ENCODE measurements around the gene ZNF19.

The ZNF19 gene

DNA sequence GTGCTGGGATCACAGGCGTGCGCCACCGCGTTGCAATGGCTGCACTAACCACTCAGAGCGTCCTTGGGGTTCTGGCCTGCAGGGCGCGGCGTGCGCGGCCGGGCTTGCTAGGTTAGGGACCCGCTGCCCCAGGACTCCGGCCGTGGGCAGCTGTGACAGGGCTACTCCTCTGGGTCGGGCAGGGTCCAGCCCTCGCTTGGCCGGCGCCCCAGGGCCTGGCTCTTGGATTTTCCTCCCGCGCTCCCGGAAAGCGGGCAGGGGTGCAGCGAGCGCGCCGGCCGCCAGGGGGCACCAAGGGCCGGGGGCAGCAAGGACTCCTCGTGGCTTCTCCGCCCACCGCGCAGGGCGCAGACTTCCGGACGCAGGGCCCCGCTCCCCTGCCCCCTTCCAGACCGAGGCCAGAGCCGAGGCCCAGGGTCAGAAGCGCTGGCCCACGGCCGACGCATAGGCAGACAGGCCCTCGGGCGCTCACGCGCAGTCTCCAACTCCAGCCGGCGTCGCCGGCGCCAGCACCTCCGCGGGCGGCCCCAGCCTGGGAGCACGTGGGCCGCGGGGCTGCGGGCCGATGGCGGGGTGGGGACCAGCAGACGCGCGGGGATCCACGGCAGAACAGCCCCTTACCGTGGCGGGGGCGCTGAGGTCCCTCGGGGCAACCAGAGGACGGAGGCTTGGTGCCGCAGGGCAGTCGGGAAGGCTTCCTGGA, 47.6 kb downstream of the ZNF19 start:
- no peak for DNase-seq (ENCODE audit: low read depth)

DNA sequence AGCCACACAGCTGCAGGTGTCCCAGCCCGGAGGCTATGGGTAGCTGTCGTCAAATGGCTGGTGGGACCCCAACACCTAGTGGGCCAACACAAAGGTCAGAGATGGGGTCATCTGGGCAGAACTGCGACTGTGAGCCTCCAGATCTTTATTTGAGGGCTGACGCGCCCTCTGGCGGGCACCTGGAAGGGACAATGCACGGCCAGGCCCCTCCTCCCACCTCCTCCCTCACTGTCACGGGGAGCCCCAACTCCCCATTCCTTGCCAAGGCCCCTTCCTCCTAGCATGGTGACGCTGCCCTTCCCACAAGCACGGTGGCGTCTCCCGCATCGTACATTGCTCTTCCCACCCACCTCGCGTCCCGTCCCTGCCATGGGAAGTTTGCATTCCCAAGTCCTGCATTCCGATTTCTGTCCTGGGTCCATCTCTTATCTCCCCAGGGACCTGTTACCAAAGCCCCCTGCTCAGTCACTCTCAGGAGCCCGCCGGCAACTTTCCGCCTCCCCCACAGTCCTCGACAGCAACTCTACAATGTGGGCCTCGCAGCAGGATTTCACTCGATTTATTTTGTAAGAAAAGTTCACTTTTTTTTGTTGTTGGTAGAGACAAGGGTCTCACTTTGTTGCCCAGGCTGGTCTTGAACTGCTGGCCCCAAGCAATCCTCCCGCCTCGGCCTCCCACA, 48.3 kb downstream of the ZNF19 start:
- no peak for DNase-seq (ENCODE audit: low read depth)

DNA sequence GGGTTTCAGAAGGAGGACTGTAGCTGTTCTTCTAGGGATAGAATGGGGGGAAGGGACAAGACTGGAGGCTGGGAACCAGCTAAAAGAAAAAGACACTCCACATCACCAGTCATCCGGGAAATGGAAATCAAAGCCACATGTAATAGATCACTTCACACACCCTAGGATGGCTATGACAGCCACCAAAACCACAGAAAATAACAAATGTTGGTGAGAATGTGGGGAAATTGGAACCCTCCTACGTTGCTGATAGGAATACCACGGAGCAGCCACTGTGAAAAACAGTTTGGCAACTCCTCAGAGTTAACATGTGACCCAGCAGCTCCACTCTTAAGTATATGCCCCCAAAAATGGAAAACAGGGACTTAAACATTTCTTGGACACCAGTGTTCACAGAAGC, 49.6 kb downstream of the ZNF19 start:
- no peak for DNase-seq (ENCODE audit: low read depth)

DNA sequence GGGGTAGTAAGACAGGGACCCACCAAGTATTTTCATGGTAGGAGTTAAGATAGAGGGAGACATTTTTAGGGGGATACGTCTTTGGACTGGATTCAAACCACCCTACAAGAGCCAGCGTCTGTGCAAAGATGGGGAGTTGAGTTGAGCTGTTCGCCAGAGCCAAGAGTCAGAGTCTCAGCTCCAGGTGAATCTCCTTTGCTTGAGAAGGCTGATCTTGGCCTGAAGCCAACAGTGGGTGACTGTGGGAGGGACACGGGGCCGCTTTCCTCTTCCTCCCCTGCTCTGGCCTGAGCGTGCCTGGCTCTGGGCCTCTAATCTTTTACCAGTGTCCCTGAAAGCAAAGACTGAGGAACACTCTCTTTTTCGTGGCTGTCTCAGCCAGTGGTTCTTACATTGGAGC, 52.7 kb downstream of the ZNF19 start:
- no peak for DNase-seq (ENCODE audit: low read depth)

DNA sequence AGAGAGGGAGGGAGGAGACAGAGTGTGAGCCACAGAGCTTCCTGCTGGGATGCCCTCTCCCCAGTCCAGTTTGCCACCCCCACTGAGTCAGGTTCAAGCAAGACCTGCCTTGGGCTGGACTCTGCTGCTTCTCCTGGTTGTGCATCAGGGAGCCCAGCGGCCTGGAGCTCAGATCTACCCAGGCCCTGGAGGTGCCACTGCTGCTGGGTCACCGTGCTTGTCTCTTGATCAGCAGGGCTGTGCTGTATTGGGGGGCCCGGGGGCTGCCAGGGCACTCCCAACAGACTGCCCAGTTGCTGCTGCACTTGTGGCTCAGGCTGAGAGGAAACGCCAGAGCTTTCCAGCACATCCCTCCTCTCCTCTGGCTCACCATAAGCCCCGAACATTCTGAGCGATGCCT, 56.2 kb downstream of the ZNF19 start:
- DNase-seq (ENCODE audit: low read depth): no peak

DNA sequence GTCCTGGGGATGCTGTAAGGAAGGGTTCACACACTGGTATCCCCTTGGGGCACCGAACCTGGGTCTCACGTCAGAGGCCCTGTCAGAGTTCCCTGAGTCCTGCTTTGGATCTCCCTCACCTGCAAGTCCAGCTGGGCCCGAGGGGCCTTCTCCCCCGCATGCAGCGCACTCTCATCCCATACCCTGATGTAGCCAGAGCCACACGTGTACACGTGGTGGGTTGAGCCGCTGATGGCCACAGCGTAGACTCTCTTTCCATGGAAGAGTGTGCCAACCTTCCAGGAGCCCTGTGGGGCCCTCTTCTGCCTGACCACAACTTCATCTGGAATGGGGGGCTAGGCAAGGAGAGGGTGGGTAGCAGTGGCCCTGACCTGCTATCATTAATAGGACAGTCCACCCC, 57.1 kb downstream of the ZNF19 start:
- DNase-seq (ENCODE audit: low read depth): no peak

DNA sequence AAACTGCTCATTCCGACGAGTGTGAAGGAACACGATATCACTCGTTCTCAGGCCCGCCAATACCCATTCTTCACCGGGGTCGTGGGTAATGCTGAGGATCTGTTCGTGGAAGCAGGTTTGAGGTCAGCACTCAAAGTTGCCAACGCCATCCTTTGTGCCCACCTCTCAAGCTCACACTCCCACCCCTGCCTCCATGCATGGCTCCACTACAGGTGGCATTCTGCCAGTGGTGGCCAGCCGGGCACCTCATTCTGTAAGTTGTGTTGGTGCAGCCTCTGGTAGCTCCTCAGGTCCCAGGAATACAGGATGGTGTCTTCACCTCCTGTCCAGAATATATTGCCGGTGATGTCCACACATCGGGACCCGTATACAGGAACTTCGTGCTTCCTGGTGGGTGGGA, 57.9 kb downstream of the ZNF19 start:
- no peak for DNase-seq (ENCODE audit: low read depth)

DNA sequence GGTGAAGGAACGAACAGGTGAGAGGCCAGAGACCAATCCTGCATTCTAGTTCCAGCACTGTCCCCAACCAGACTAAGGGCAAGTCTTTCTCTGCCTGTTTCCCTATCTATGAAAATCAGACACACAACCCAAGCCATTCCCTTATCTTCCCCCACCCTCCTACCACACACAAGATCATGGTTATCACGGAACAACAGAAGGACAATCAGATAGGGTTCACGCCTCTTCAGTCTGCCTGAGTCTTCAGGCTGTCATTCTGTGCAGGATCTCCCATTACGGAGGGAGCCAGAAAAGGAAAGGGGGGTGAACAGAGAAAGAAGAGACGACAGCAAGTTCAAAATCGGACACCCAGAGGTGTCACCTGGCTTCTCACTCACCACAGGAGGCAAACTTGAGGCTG, 58.4 kb downstream of the ZNF19 start:
- DNase-seq (ENCODE audit: low read depth): no peak

DNA sequence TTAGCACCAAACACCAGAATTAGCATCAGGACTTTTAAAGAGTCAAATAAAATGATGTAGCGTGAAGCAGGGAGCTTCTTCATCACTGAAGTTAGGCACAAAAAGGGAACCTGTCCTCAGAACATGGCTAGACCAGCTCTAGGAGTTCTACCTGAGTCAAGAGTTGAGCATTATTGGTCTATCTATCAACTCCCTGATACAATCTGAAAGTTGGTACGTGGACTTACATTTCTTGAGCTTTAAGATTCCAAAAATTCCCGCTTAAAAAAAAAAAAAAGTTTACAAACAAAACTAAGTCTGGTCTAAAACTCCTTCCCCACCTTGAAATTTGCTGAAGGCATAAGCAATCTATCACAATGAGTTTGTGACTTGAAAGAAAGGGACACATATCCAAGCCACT, 59.5 kb downstream of the ZNF19 start:
- DNase-seq (ENCODE audit: low read depth): no peak

DNA sequence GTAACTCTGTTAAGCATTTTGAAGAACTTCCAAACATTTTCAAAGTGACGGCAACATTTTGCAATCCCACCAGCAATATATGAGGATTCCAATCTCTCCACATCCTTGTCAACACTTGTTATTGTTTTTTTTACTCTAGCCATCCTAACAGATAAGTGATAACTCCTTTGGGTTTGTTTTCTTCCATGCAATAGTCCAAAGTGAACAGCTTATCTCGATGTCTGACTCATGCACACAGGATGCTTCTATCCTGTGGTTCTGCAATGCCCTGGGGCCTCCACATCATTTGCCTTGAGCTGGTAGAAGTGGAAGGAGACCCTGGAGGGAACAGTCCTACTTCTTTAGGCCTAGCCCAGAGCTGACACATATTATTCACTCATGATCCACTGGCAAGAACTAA, 60.2 kb downstream of the ZNF19 start:
- DNase-seq (ENCODE audit: low read depth): no peak

DNA sequence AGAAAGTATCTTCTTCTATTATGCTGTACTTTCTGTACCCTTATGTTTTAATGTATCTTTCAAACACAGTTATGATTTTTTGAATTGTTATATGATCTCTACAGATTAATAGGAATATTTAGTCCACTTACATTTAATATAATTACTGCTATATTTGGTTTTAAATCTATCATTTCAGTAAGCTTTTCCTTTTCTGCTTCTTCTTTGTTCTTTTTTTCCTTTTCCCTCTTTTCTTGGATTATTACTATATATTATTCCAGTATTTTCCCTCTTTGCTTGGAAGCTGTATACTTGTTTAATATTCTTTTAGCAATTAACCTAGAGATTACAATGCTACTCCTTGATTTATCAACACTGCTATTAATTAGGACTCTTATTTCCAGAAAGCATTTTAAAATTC, 60.7 kb downstream of the ZNF19 start:
- DNase-seq (ENCODE audit: low read depth): no peak

DNA sequence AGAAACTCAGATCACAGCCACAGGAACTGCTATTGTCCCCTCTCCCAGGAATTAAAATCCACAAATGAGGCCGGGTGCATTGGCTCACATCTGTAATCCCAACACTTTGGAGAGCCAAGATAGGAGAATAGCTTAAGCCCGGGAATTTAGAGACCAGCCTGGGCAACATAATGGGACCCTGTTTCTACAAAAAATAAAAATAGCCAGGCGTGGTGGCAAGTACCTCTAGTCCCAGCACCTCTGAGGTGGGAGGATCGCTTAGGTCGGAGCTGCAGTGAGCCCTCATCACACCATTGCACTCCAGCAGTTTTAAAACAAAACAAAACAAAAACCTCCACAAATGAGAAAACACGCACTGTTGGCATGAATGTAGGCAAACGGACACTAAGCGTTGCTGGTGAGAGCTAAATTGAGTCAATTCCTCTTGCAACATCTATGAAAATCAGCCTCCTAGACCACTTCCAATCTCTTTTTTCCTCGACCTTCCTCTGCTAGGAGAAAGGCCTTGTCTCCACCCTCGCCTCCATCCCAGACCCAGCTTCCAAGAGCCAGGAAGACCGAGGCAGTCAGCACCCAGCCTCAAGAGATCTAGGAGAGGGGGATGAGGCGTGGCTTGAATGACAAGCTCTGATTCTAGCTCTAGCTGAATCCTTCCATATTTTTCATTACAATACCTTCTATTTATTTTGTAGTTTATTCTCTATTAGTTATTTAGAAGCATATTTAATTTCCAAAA, 62.1 kb downstream of the ZNF19 start:
- DNase-seq (ENCODE audit: low read depth): no peak

DNA sequence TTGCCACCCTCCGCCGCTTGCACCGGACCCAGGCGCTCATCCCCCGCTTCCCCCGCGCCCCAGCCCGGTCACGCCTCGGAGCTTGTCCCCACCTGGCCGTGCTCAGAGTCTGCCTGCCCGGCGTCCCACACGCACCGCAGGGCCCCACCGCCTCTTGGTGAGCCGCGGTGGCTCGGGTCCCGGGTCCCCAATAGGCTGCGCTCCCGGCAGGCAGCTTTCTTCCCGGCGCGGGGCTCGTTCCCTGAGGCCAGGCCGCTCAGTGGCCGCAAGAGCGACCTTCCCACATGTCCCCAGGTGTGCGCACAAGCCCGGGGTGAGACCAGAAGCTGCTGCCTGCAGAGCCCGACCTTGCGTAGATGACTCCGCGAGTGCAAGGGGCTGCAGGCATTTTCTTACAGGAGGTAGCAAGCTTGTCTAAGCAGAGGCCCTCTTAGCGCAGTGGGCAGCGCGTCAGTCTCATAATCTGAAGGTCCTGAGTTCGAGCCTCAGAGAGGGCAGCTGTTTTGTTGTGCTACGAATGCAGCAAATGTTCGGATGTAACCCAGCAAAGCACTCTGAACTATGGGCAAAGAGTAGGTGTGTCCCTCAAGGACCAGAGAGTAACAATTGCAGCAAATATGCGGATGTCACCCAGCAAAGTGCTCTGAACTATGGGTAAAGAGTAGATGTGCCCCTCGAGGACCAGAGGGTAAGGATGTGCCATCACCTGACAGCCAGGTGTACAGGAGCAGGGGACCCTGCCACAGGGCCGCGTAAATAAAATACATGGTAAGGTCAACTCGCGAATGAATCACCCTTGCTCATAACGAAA, 62.9 kb downstream of the ZNF19 start:
- no peak for DNase-seq (ENCODE audit: low read depth)

DNA sequence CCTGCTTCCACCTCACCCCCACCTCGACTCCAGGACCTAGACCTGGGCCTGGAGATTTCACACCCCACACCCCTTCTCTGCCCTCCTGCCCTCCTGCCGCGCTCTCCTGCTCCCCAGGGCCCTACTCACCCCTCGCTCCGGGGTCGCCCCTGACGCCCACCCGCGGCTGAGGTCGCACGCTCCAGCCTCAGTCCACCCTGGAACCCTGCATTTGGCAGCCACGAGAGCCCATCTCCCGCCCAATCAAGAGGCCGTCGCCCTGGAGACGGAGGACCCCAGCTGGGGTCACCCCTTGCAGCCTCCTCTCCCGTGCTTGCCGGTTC, 63.4 kb downstream of the ZNF19 start:
- DNase-seq (ENCODE audit: low read depth): no peak

DNA sequence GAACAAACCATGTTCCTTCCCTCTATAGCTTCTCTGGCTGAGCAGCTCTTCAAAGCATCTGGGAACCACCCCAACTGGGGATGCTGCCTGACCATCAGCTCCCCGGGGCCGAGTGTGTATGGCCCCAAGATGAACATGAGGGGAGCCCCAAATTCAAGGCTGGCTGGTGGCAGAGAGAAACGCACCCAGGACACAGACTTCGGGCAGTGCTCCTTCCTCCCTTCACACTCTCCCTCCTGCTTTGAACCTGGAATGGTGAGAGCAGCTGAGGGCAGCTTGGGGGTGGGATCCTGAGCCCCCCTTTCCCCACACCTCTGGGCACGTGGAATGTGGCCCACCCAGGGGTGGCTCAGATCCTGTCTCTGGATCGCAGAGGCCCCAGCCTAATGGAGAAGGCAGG, 64.5 kb downstream of the ZNF19 start:
- DNase-seq (ENCODE audit: low read depth): no peak

DNA sequence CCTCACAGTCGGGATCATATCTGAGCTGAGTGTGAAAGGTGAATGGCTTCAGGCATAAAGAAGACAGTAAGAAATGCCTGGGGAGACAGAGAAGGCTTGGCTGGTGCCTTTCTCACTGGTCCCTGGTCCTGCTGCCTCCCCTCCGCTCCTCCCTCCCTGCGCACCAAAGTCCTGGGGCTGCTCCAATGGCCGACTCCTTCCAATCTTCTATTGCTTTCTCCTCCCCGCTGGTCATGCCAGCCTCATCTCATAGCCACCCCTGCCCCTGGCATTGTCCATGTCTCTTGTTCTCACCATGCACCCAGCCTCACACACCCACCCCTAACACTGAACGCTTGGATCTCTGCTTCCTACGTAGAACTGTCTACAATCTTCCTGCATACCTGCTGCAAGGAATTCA, 65.3 kb downstream of the ZNF19 start:
- no peak for DNase-seq (ENCODE audit: low read depth)

Measured in stimulated activated CD8-positive, alpha-beta memory T cell treated with anti-CD3 and anti-CD28 coated beads, Interleukin-15, amount 100 ng/mL, for 1 hour (primary cell).